SK-N-SH (cell line): ENCODE data around the gene UMODL1. TPM values are rescaled to one million over a fixed set of nuclear protein-coding genes. Genes with fewer than 3 reads are reported as not detected.

Source experiments
- CTCF ChIA-PET: fragments of 300-600, 350-600 bp; formaldehyde crosslinking; extraction: SDS; loops from one replicate; lab custom pipeline; 2021; lab: Yijun Ruan, JAX
- POLR2A ChIA-PET: fragments of 350-600 bp; sonication (Branson Sonifier 250); formaldehyde crosslinking; extraction: SDS; loops from one replicate; lab custom pipeline; 2020; ENCODE audit warnings: antibody characterized with exemption, inconsistent platforms; lab: Yijun Ruan, JAX
- DNase-seq: peaks from one replicate; pipeline ENCODE4 v3.0.0; 2012
- H2AFZ ChIP-seq: fragments of 200-600 bp; sonication (generic); 2 replicates; pipeline ENCODE4 v1.8.1; 2016; ENCODE audit warnings: antibody characterized with exemption, mild to moderate bottlenecking, low read depth
- H3F3A ChIP-seq: fragments of 200-600 bp; sonication (generic); replicated peaks from 2 replicates; pipeline ENCODE3; 2016; ENCODE audit warnings: antibody characterized with exemption, mild to moderate bottlenecking; ENCODE audit not compliant: insufficient read depth
- H3K27ac ChIP-seq, 2 experiments: fragments of 200-500 bp in 1 of 2; fragments of 200-600 bp in 1 of 2; sonication (Bioruptor generic) in 1 of 2; sonication (generic), shearing (Covaris generic) in 1 of 2; 2 replicates each; pipeline versions ENCODE4 v1.5.1 to v1.6.1; 2014 to 2016; ENCODE audit warnings: low read depth in 2 of 2, inconsistent platforms in 1 of 2, low read length in 1 of 2, mild to moderate bottlenecking in 1 of 2, mixed read lengths in 1 of 2
- H3K27me3 ChIP-seq: fragments of 200-600 bp; sonication (generic), shearing (Covaris generic); 2 replicates; pipeline ENCODE4 v1.6.1; 2016; ENCODE audit warnings: mixed run types; ENCODE audit not compliant: insufficient read depth
- H3K36me3 ChIP-seq, 2 experiments: fragments of 200-500 bp in 1 of 2; fragments of 200-600 bp in 1 of 2; sonication (Bioruptor generic) in 1 of 2; sonication (generic) in 1 of 2; replicated peaks in 1 of 2; 2 replicates each; pipeline versions ENCODE3 to v1.5.1; 2014 to 2016; ENCODE audit warnings: low read length in 1 of 2, mild to moderate bottlenecking in 1 of 2; ENCODE audit not compliant: insufficient read depth in 2 of 2, control insufficient read depth in 1 of 2
- H3K4me1 ChIP-seq, 2 experiments: fragments of 200-500 bp in 1 of 2; fragments of 200-600 bp in 1 of 2; sonication (Bioruptor generic) in 1 of 2; sonication (generic), shearing (Covaris generic) in 1 of 2; 2 replicates each; pipeline versions ENCODE4 v1.5.1 to v1.6.1; 2014 to 2016; ENCODE audit warnings: low read depth in 1 of 2, low read length in 1 of 2, mixed run types in 1 of 2; ENCODE audit not compliant: insufficient read depth in 2 of 2, control insufficient read depth in 1 of 2
- H3K4me2 ChIP-seq: fragments of 200-600 bp; sonication (generic), shearing (Covaris generic); 2 replicates; pipeline ENCODE4 v1.6.1; 2017; ENCODE audit warnings: mixed run types
- H3K4me3 ChIP-seq, 2 experiments: fragments of 200-500 bp in 1 of 2; fragments of 200-600 bp in 1 of 2; sonication (Bioruptor generic) in 1 of 2; sonication (generic), shearing (Covaris generic) in 1 of 2; 2 replicates each; pipeline versions ENCODE4 v1.5.1 to v1.8.1; 2014 to 2016; ENCODE audit warnings: low read depth in 2 of 2, inconsistent platforms in 1 of 2, low read length in 1 of 2, mild to moderate bottlenecking in 1 of 2, mixed read lengths in 1 of 2, moderate library complexity in 1 of 2
- H3K79me2 ChIP-seq: fragments of 200-600 bp; sonication (generic); 2 replicates; pipeline ENCODE4 v1.8.1; 2017; ENCODE audit warnings: mild to moderate bottlenecking; ENCODE audit not compliant: insufficient read depth
- H3K9ac ChIP-seq: fragments of 200-600 bp; sonication (generic); 2 replicates; pipeline ENCODE4 v1.6.1; 2017; ENCODE audit warnings: mixed run types
- H3K9me2 ChIP-seq: fragments of 200-600 bp; sonication (generic); 2 replicates; pipeline ENCODE4 v1.6.1; 2017; ENCODE audit warnings: mixed run types
- H3K9me3 ChIP-seq: fragments of 200-600 bp; sonication (generic); 2 replicates; pipeline ENCODE4 v1.6.1; 2017; ENCODE audit warnings: mixed run types, mild to moderate bottlenecking, moderate library complexity
- H4K20me1 ChIP-seq: fragments of 200-600 bp; sonication (generic); 2 replicates; pipeline ENCODE4 v1.6.1; 2017; ENCODE audit warnings: mild to moderate bottlenecking, mixed run types; ENCODE audit not compliant: insufficient read depth
- CHD2 ChIP-seq: fragments of 150-350 bp; IDR thresholded peaks from 2 replicates; pipeline ENCODE4 v1.6.1; 2018; ENCODE audit warnings: low read length; ENCODE audit not compliant: partially characterized antibody
- EZH2phosphoT487 ChIP-seq: fragments of 200-600 bp; sonication (generic); IDR thresholded peaks from 2 replicates; pipeline ENCODE4 v1.6.1; 2017; ENCODE audit warnings: low read depth, mixed run types, mild to moderate bottlenecking, antibody characterized with exemption, moderate library complexity, borderline replicate concordance
- FOXJ3 ChIP-seq: sonication (generic); formaldehyde crosslinking; IDR thresholded peaks from 2 replicates; pipeline ENCODE4 v1.5.1; 2020; ENCODE audit warnings: mild to moderate bottlenecking, missing genetic modification reagents
- GABPA ChIP-seq: IDR thresholded peaks from 2 replicates; pipeline ENCODE4 v1.4.0; 2012; ENCODE audit warnings: low read depth, mild to moderate bottlenecking
- GATA2 ChIP-seq: sonication (generic); formaldehyde crosslinking; IDR thresholded peaks from 2 replicates; pipeline ENCODE4 v1.5.0; 2020; ENCODE audit warnings: mild to moderate bottlenecking, missing genetic modification reagents
- MEF2A ChIP-seq: IDR thresholded peaks from 2 replicates; pipeline ENCODE4 v1.4.0; 2012; ENCODE audit warnings: low read depth, borderline replicate concordance
- NFIC ChIP-seq: IDR thresholded peaks from 2 replicates; pipeline ENCODE4 v1.4.0; 2012; ENCODE audit warnings: borderline replicate concordance
- NRF1 ChIP-seq: IDR thresholded peaks from 2 replicates; pipeline ENCODE4 v1.6.1; 2012; ENCODE audit warnings: low read depth, mild to moderate bottlenecking, low read length
- POLR2AphosphoS5 ChIP-seq: IDR thresholded peaks from 2 replicates; pipeline ENCODE4 v1.6.1; 2012; ENCODE audit warnings: low read depth, low read length
- RCOR1 ChIP-seq: fragments of 150-350 bp; IDR thresholded peaks from 2 replicates; pipeline ENCODE4 v1.6.1; 2017; ENCODE audit warnings: antibody characterized with exemption, low read length
- TEAD4 ChIP-seq: IDR thresholded peaks from 2 replicates; pipeline ENCODE4 v1.4.0; 2012; ENCODE audit warnings: mild to moderate bottlenecking, borderline replicate concordance; ENCODE audit not compliant: insufficient read depth
- USF2 ChIP-seq: fragments of 150-350 bp; IDR thresholded peaks from 2 replicates; pipeline ENCODE4 v1.6.1; 2017; ENCODE audit warnings: antibody characterized with exemption, low read length, low read depth, borderline replicate concordance
- YY1 ChIP-seq: IDR thresholded peaks from 2 replicates; pipeline ENCODE4 v1.4.0; 2012; ENCODE audit warnings: low read depth, mild to moderate bottlenecking
- WGBS: methylation state at CpG from one replicate; pipeline ENCODE4 v1.1.6; 2017; ENCODE audit warnings: low lambda C conversion rate; 5-methylcytosine and 5-hydroxymethylcytosine counted together
- polyA plus RNA-seq, 3 experiments: library from polyadenylated mRNA; depleted of rRNA; stranded (reverse); fragments of >200 nt; gene quantifications; 2 replicates each; pipeline ENCODE4 v1.2.3, GENCODE V29; 2012
- TF ChIP-seq, protein P1 (sequence below): IDR thresholded peaks from 2 replicates; pipeline ENCODE4; 2012
- TF ChIP-seq, protein P2 (sequence below): fragments of 150-350 bp; IDR thresholded peaks from 2 replicates; pipeline ENCODE4 v1.6.1; 2016; ENCODE audit warnings: mild to moderate bottlenecking, low read depth, low read length

UMODL1 gene
- polyA plus RNA-seq, 1 of the 3 experiments (the other 2 are of a cell fraction), result not detected

GRCh38 chr21:42027822-42028765, 43.0 kb upstream of the UMODL1 start:
- WGBS, result 86% methylated on average over 26 of the region's 26 CpGs
- Histone ChIP-seq H3K9me2 (no peaks in the 10 kb centered on the region), H3K9ac (no peak overlapping the region), H4K20me1 (no peaks in the 10 kb centered on the region), H3K4me3 (no peak overlapping the region), H2AFZ (no peak overlapping the region), H3K27me3 (peaks cover 5% of the 10 kb centered on the region), H3K4me2 (no peak overlapping the region), H3K4me1 (no peaks in the 10 kb centered on the region), H3K27ac (no peak overlapping the region), H3K36me3 (no peaks in the 10 kb centered on the region), H3K79me2 (no peaks in the 10 kb centered on the region), H3K9me3 (no peaks in the 10 kb centered on the region), H3F3A (no peaks in the 10 kb centered on the region)
- CTCF ChIA-PET, result interaction anchor here (0.5 kb wide), 1 partner anchor 13 kb away, joined by 4 read pairs; no protein-coding TSS in a partner anchor
- POLR2A ChIA-PET, result no interaction called here
- no peak for DNase-seq
- TF ChIP-seq EZH2phosphoT487, result no peak
- TF ChIP-seq GATA2, result no peak
- TF ChIP-seq NFIC, result no peak
- TF ChIP-seq NRF1, result no peak
- TF ChIP-seq, protein P1, sequence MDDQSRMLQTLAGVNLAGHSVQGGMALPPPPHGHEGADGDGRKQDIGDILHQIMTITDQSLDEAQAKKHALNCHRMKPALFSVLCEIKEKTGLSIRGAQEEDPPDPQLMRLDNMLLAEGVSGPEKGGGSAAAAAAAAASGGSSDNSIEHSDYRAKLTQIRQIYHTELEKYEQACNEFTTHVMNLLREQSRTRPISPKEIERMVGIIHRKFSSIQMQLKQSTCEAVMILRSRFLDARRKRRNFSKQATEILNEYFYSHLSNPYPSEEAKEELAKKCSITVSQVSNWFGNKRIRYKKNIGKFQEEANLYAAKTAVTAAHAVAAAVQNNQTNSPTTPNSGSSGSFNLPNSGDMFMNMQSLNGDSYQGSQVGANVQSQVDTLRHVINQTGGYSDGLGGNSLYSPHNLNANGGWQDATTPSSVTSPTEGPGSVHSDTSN, result no peak
- TF ChIP-seq, protein P2, sequence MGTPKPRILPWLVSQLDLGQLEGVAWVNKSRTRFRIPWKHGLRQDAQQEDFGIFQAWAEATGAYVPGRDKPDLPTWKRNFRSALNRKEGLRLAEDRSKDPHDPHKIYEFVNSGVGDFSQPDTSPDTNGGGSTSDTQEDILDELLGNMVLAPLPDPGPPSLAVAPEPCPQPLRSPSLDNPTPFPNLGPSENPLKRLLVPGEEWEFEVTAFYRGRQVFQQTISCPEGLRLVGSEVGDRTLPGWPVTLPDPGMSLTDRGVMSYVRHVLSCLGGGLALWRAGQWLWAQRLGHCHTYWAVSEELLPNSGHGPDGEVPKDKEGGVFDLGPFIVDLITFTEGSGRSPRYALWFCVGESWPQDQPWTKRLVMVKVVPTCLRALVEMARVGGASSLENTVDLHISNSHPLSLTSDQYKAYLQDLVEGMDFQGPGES, result no peak
- no peak for TF ChIP-seq FOXJ3 (CRISPR knock-in tag)
- TF ChIP-seq CHD2, result no peak
- TF ChIP-seq RCOR1, result no peak
- no peak for TF ChIP-seq GABPA
- no peak for TF ChIP-seq POLR2AphosphoS5
- TF ChIP-seq YY1, result no peak
- TF ChIP-seq TEAD4, result no peak
- TF ChIP-seq USF2, result no peak
- TF ChIP-seq MEF2A, result no peak
